Ureter (tissue), 1 donor: Measurements from ENCODE around the gene FRMD6. TPM values are rescaled to one million over a fixed set of nuclear protein-coding genes. Genes with fewer than 3 reads are reported as not detected.

Source experiments
- DNase-seq: peaks from one replicate; pipeline ENCODE4 v3.0.0-alpha.2; 2020; ENCODE audit warnings: low spot score
- total RNA-seq: library from RNA; stranded (reverse); gene quantifications from one replicate; pipeline ENCODE4 v1.2.4, GENCODE V29; 2023
- donor health status: DM: yes; HTN: yes; CAD: no.

Gene FRMD6
- 112 TPM for total RNA-seq

DNA sequence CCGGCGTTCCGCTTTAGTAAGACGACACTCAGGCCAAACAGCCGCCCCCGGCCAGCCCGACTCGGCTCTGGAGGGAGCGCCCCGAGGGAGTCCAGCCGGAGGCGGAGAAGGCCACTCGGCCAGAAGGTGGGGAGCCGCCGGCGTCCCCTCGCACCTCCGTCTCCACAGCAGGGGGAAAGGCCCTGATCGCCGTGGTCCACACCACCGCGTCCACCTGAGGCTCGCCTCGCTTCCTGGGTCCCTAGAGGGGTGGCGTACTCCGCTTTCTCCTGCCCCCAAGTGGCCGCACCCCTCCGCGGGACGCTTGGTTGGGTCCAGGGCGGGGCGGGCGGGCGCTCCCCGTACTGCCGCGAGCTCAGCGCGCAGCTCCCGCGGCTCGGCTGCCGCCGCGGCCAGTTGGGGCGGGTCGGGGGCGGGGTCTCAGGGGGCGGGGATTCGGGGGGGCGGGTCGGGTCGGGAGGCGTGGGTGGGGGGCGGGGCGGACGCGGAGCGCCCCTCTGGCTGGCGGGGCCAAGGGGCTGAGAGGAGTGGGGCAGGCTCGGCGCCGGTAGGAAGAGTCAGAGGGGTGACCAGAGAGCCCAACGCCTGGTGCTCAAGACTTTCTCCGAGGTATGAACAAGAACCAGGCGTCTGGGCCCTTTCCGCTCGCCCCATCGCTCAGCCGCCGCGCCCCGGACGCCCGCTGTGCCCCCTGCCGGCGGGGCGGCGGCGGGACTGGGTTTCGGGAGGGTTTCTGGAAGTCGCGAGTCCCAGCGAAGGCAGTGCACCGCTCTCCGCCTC is at the start of gene FRMD6:
FRMD6 (plus strand) TSS at position 523 of the 780 bp plus-strand sequence. CDS start 37,927 bp downstream, outside the sequence.
- peak; percentile 85 for DNase-seq

DNA sequence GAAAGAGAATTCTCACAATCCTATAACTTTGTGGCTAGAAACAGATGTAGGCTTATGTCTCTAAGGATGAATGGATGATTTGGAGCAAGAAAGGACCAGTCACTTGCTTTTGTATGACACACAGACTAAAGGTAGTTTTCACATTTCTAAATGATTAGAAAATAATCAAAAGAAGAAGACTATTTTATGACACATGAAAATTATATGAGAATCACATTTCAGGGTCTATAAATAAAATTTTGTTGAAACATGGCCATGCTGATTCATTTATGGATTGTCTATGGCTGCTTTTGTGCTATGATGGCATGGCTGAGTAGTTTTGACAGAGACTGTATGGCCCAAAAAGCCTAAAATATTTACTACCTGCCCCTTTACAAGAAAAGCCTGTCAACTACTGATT is 49.4 kb upstream of the FRMD6 start:
- DNase-seq, result no peak

DNA sequence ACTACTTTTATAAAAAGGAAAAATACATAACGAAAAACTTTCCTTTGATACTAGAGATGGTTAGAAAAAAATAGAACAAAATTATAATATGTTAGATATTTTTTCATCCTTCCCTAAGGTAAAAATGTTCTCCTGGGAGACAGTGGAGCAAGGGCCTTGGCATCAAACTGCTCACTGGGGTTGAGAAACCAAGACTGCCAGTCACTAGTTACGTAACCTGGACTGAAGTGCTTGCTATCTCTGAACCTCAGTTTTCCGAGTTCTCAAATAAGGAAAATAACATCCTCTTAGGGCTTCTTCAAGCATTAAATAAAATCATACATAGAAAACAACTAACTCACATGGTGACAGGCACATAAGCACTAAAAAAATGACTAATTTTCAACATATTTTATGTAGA is 48.2 kb upstream of the FRMD6 start:
- DNase-seq, result no peak

- no peak for DNase-seq
Measured at GRCh38 chr14:51604073-51604472, 47.6 kb upstream of the FRMD6 start.

DNA sequence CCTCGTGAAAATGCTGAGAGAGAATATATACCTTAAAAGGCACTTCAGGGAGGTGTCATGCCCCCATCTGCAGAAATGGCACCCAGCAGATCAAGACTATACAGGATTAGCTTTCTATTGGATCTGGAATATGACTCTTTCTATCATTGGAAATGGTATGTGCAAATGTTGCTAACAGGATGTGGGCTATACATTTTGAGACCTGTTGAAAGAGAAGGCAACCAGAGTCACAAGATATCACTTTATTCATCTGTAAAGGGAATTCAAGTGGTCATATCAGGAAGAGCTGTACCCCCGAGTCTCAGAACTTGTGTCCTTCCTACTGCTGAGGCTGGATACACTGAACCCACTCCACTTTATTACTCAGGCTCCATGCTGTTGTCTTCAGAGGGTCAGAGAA is 46.1 kb upstream of the FRMD6 start:
- DNase-seq, result no peak

DNA sequence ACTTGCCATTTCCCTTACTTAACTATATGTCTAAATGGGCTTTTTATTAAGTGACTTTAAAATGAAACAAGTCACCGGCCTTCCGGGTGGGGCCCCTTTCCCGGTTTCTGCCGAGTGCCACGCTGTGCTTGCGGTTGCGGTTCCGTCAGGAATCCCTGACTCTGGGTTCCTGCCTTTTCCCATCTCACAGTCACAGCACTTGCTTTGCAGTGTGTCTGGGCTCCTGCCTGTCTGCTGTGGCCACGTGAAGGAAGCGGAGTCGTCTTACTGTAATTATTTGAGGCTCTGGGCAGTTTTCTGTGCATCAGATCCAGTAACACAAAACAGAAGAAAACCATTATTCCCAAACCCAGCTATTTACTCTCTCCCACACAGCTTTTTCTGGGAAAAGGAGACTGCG is 44.0 kb upstream of the FRMD6 start:
- no peak for DNase-seq

DNA sequence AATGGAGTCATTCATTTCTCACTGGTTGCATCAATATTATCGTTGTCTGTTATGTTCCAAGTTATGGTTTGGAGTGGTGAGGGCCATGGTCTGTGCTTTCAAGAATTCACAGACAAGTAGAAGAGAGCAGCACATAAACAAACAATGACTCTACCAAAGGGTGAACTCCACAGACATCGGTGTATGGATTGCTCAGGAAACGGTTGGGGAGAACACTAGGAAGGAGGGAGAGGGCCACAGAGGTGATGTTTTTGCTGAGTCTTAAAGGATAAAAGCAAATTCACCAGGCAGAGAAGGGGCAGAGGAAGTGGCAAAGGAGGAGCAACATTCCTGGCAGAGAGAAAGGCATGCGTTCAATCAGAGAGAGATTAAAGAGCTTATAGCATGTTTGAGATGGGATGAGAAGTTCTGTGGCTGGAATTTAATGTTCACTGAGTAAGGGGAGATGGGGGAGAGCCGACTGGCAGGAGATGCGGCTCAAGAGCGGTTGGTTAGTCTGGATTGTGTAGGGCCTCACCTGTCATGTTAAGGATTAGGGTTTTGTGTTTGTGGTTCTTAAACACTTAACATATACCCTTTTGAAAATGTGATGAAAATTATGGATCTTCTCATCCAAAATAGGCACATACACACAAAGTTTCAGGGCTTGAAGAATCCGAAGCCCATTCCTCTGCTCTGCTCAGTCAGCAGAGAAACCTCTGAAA is 42.3 kb upstream of the FRMD6 start:
- DNase-seq, result no peak

DNA sequence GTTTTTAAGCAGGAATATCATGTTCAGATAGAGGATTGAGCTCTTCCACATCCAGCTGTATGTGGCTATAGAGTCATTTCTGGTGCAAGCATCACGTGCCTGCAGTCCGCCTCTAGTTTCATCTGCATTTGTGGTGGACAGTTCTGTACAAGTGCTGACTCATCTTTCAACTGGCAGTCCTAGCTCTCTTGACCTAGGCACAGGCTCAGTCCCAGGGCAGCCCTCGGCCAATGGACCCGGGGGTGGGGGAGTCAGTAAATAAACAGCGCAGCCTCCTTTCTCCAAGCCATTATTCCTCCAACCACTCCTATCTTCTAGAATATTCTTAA is 41.8 kb upstream of the FRMD6 start:
- no peak for DNase-seq

GRCh38 chr14:51610771-51611170 is 40.9 kb upstream of the FRMD6 start:
- no peak for DNase-seq

DNA sequence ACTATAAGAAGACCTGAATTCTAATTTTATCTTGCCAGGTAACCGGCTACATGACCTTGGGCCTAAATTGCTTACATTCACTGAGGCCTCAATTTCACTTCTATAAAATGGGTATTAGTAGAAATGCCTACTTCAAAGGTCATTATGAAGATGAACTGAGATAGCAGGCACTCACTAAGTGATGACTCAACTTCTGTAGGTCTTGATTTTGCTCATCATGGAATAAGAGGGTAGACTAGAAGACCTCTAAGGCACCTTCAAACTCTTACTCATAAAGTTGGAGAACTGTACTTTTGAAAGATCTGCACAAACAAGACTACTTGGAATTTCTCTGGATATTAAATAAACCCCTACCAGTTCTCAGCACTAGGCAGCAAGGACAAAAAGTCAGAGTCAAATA is 39.3 kb upstream of the FRMD6 start:
- DNase-seq, result no peak

GRCh38 chr14:51613416-51613815 is 38.3 kb upstream of the FRMD6 start:
- no peak for DNase-seq

GRCh38 chr14:51614707-51615106 is 37.0 kb upstream of the FRMD6 start:
- no peak for DNase-seq

GRCh38 chr14:51616256-51616655 is 35.5 kb upstream of the FRMD6 start:
- DNase-seq, result no peak

- no peak for DNase-seq
Measured at GRCh38 chr14:51616724-51617409, 34.8 kb upstream of the FRMD6 start.

GRCh38 chr14:51619561-51619960 is 32.1 kb upstream of the FRMD6 start:
- no peak for DNase-seq

- DNase-seq, result no peak
Measured at GRCh38 chr14:51620056-51620455, 31.7 kb upstream of the FRMD6 start.

- no peak for DNase-seq
Measured at GRCh38 chr14:51621654-51622053, 30.1 kb upstream of the FRMD6 start.

GRCh38 chr14:51622376-51622775 is 29.3 kb upstream of the FRMD6 start:
- no peak for DNase-seq

DNA sequence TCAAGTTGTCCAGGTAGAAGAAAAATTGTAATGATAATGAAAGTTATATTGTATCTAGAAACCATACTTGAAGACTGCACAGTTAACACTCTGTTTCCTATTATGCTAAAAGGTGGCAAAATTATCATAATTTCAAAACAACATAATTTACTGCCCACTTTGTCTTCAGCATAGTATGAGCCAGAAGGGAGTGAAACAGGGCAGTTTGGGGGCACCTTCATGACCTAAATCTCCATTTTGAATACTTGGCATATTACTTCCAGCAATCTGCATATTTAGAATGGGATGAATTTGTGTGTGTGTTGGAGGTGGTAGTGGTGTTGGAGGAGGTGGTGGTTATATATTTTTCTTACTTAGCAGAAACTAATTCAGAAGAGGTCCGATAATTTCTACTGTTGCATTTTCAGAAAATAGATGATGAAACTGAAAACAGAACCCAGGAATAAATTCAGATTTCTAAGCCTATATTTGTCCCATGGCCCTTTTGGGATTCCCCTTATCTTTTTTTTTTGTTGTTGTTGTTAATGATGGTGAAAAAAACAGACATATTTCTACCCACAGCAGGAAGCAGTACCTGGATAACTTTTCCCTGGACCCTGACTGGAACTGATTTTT is 26.6 kb upstream of the FRMD6 start:
- DNase-seq, result no peak

GRCh38 chr14:51626185-51626584 is 25.5 kb upstream of the FRMD6 start:
- DNase-seq, result no peak

GRCh38 chr14:51626788-51627187 is 24.9 kb upstream of the FRMD6 start:
- DNase-seq, result no peak

GRCh38 chr14:51627313-51627712 is 24.4 kb upstream of the FRMD6 start:
- DNase-seq, result no peak

GRCh38 chr14:51628238-51628637 is 23.5 kb upstream of the FRMD6 start:
- DNase-seq, result no peak
